GM12878 (cell line): ENCODE data around the gene PDGFD. TPM values are rescaled to one million over a fixed set of nuclear protein-coding genes. Genes with fewer than 3 reads are reported as not detected.

Experiments used
- ATAC-seq: fragments of 200-7000 bp; cut with Tn5 transposase; 3 replicates; pipeline ENCODE4 v1.9.1; 2020; ENCODE audit warnings: mild to moderate bottlenecking, moderate library complexity
- BruUV-seq: library from RNA; stranded (reverse); fragments of 400-500 nt; replicated peaks from 2 replicates; lab custom pipeline; 2021; lab: Mats Ljungman, UMichigan
- CTCF ChIA-PET: fragments of 300-600 bp; sonication (Branson Sonifier 250); formaldehyde crosslinking; extraction: SDS; loops from one replicate; lab custom pipeline; 2021; ENCODE audit warnings: inconsistent platforms; lab: Yijun Ruan, JAX
- POLR2A ChIA-PET: fragments of 350-600 bp; formaldehyde crosslinking; extraction: SDS; loops from one replicate; lab custom pipeline; 2021; ENCODE audit warnings: inconsistent platforms; lab: Charles Lee
- RAD21 ChIA-PET: fragments of 300-600 bp; sonication (Branson Sonifier 250); formaldehyde crosslinking; loops from one replicate; lab custom pipeline; 2023; ENCODE audit warnings: antibody characterized with exemption; ENCODE audit not compliant: unreplicated experiment; lab: Charles Lee
- SMC1A ChIA-PET: fragments of 300-600 bp; sonication (Branson Sonifier 250); formaldehyde crosslinking; loops from one replicate; lab custom pipeline; 2023; ENCODE audit not compliant: unreplicated experiment, uncharacterized antibody; lab: Charles Lee
- DNase-seq: peaks from one replicate; pipeline ENCODE4 v3.0.0-alpha.2; 2011; ENCODE audit warnings: low read depth, low spot score
- FAIRE-seq: peaks from 3 replicates; lab custom pipeline; 2011; peaks lifted over from hg19 to GRCh38; lab: Jason Lieb, UNC
- H2AFZ ChIP-seq: 2 replicates; pipeline ENCODE4 v1.6.0; 2011; ENCODE audit warnings: low read depth, low read length, control low read depth; ENCODE audit not compliant: control insufficient read depth
- H3K27ac ChIP-seq: 2 replicates; pipeline ENCODE4 v1.5.1; 2011; ENCODE audit warnings: control low read depth; ENCODE audit not compliant: control insufficient read depth, insufficient read depth
- H3K27me3 ChIP-seq, 2 experiments: replicated peaks in 1 of 2; 2 replicates each; pipeline versions ENCODE4 v1.6.0 to v1.6.1; 2011; ENCODE audit warnings: low read length in 1 of 2; ENCODE audit not compliant: control insufficient read depth in 2 of 2, insufficient read depth in 2 of 2
- H3K36me3 ChIP-seq, 2 experiments: 2 replicates each; pipeline ENCODE4 v1.5.1; 2011; ENCODE audit warnings: low read length in 1 of 2; ENCODE audit not compliant: control insufficient read depth in 2 of 2, insufficient read depth in 2 of 2
- H3K4me1 ChIP-seq: 2 replicates; pipeline ENCODE4 v1.6.1; 2011; ENCODE audit warnings: mild to moderate bottlenecking, low read length, moderate library complexity, mixed read lengths; ENCODE audit not compliant: control insufficient read depth, insufficient read depth
- H3K4me2 ChIP-seq: 2 replicates; pipeline ENCODE4 v1.6.0; 2011; ENCODE audit warnings: control low read depth; ENCODE audit not compliant: control insufficient read depth, insufficient read depth
- H3K4me3 ChIP-seq: fragments of 200-600 bp; sonication (generic); 2 replicates; pipeline ENCODE4 v1.5.1; 2016
- H3K79me2 ChIP-seq: 2 replicates; pipeline ENCODE4 v1.6.0; 2011; ENCODE audit warnings: low read length; ENCODE audit not compliant: control insufficient read depth, insufficient read depth
- H3K9ac ChIP-seq: 2 replicates; pipeline ENCODE4 v1.8.0; 2011; ENCODE audit warnings: low read length, control low read depth, mixed read lengths; ENCODE audit not compliant: control insufficient read depth, insufficient read depth
- H3K9me3 ChIP-seq: replicated peaks from 3 replicates; pipeline ENCODE4 v1.5.1; 2011; ENCODE audit warnings: mild to moderate bottlenecking, low read length; ENCODE audit not compliant: control insufficient read depth, insufficient read depth
- H4K20me1 ChIP-seq: 2 replicates; pipeline ENCODE4 v1.6.0; 2011; ENCODE audit not compliant: control insufficient read depth, insufficient read depth
- CBFB ChIP-seq: IDR thresholded peaks from 2 replicates; pipeline ENCODE4 v1.6.1; 2016; ENCODE audit warnings: antibody characterized with exemption, low read depth
- DPF2 ChIP-seq: fragments of 450-650 bp; IDR thresholded peaks from 2 replicates; pipeline ENCODE4 v1.6.1; 2017; ENCODE audit warnings: mild to moderate bottlenecking
- GATAD2B ChIP-seq: fragments of 450-650 bp; conservative IDR thresholded peaks from 2 replicates; pipeline ENCODE4 v1.6.1; 2017; ENCODE audit warnings: low read depth, mild to moderate bottlenecking, moderate library complexity
- JUNB ChIP-seq: IDR thresholded peaks from 2 replicates; pipeline ENCODE4 v1.6.1; 2016; ENCODE audit warnings: antibody characterized with exemption, mild to moderate bottlenecking
- KDM1A ChIP-seq: fragments of 200-600 bp; sonication (generic); IDR thresholded peaks from 2 replicates; pipeline ENCODE4 v1.6.1; 2016; ENCODE audit warnings: borderline replicate concordance
- MTA2 ChIP-seq: fragments of 450-650 bp; IDR thresholded peaks from 2 replicates; pipeline ENCODE4 v1.6.1; 2016; ENCODE audit warnings: low read depth, mild to moderate bottlenecking, moderate library complexity
- MXI1 ChIP-seq: fragments of 150-350 bp; IDR thresholded peaks from 2 replicates; pipeline ENCODE4 v1.6.1; 2011; ENCODE audit warnings: low read depth, mild to moderate bottlenecking, inconsistent platforms, low read length, improper control_type of control experiment
- NFXL1 ChIP-seq: fragments of 450-650 bp; IDR thresholded peaks from 2 replicates; pipeline ENCODE4 v1.6.1; 2017; ENCODE audit warnings: antibody characterized with exemption, mild to moderate bottlenecking, borderline replicate concordance
- NR2C1 ChIP-seq: fragments of 450-650 bp; IDR thresholded peaks from 2 replicates; pipeline ENCODE4 v1.6.1; 2017; ENCODE audit warnings: antibody characterized with exemption, mild to moderate bottlenecking, moderate library complexity
- POLR2A ChIP-seq: IDR thresholded peaks from 2 replicates; pipeline ENCODE4 v1.6.1; 2011; ENCODE audit warnings: low read depth, mild to moderate bottlenecking, low read length
- WGBS: methylation state at CpG from one replicate; pipeline ENCODE4 v1.1.6; 2016; ENCODE audit warnings: low lambda C conversion rate; ENCODE audit not compliant: insufficient replicate concordance, insufficient coverage; ENCODE audit errors: missing lambda C conversion rate; 5-methylcytosine and 5-hydroxymethylcytosine counted together
- in situ Hi-C: fragments of 300-500 bp; cut with MboI; formaldehyde crosslinking; loops from 9 replicates; pipeline ENCODE4 v1.14.3; 2018; ENCODE audit warnings: mixed read lengths
- intact Hi-C: fragments of 100-400 bp; cut with micrococcal nuclease; formaldehyde crosslinking; loops from one replicate; pipeline ENCODE4 v1.14.2; 2022; ENCODE audit not compliant: unreplicated experiment
- polyA plus RNA-seq, 11 experiments: library from polyadenylated mRNA; depleted of rRNA in 4 of 11; unstranded in 6 of 11; stranded (reverse) in 5 of 11; fragments of >200 nt; fragmentation: Nextera tagmentation in 4 of 11; fragmentation: Illumina TruSeq in 1 of 11; extraction: Ambion mirVana in 4 of 11; extraction: Trizol in 1 of 11; gene quantifications; 1 replicate in 1 of 11; 2 replicates in 10 of 11; pipeline versions ENCODE4 v1.2.1 to v1.2.3, GENCODE V29; 2011 to 2016; ENCODE audit warnings: inconsistent platforms in 2 of 11, missing spikeins in 2 of 11, low read depth in 1 of 11
- total RNA-seq, 4 experiments: library from RNA; depleted of rRNA in 3 of 4; stranded (reverse); fragments of >200 nt in 3 of 4; fragmentation: Illumina TruSeq in 1 of 4; extraction: Trizol in 1 of 4; gene quantifications; 2 replicates each; pipeline versions ENCODE4 v1.2.1 to v1.2.3, GENCODE V29; 2013 to 2021
- TF ChIP-seq, protein P1 (sequence below): IDR thresholded peaks from 2 replicates; pipeline ENCODE4 v1.6.1; 2012; ENCODE audit warnings: low read depth, low read length, improper control_type of control experiment
- TF ChIP-seq, protein P2 (sequence below): IDR thresholded peaks from 2 replicates; pipeline ENCODE4 v1.6.1; 2011; ENCODE audit warnings: low read depth, mild to moderate bottlenecking, low read length, moderate library complexity, borderline replicate concordance; ENCODE audit errors: extremely low read depth

PDGFD gene
- total and polyA plus RNA-seq, 10 of the 15 experiments (the other 5 are each of a cell fraction or from before 2014, with no cell fraction given) = 0.05 to 0.13 TPM; not detected in 8

DNA sequence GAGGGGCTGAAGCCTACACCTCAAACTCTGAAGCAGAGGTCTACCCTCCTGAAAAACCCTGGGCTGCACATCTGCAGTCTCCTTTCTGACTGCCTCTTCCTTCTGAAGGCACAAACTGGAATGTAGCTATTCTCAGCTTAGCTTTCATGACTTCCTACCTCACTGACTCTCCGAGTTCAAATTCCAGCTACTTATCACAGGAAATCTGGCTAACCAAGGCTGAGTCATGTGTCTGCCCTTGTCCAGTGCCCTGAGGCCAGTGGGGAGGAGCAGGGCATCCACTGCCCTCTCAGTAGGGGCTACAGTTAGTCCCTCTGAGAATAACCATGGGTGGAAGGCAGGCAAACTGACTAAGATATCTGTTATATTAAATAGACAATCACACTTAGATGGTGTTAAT is 29.2 kb downstream of the PDGFD start:
- FAIRE-seq (no peak), ATAC-seq (no peak), DNase-seq (no peak)
- no TSS peak for BruUV-seq
- Histone ChIP-seq H3K9ac (no peak overlapping the region), H3K79me2 (no peaks in the 10 kb centered on the region), H3K9me3 (no peaks in the 10 kb centered on the region), H3K27ac (no peak overlapping the region), H2AFZ (no peak overlapping the region), H3K4me1 (no peaks in the 10 kb centered on the region), H3K4me3 (no peak overlapping the region), H3K36me3 (no peaks in the 10 kb centered on the region), H3K4me2 (no peak overlapping the region), H4K20me1 (no peaks in the 10 kb centered on the region), H3K27me3 (no peaks in the 10 kb centered on the region; a peak in 1 of 4 replicates)
- POLR2A ChIA-PET = no interaction called here
- RAD21 ChIA-PET = no interaction called here
- SMC1A ChIA-PET = no interaction called here
- intact Hi-C loops (no loop called here), in situ Hi-C loops (no loop called here)
- CTCF ChIA-PET = no interaction called here
- 11% methylated on average over 1 of the region's 1 CpG for WGBS
- TF ChIP-seq JUNB (no peak), MTA2 (no peak), NR2C1 (no peak), CBFB (no peak)

DNA sequence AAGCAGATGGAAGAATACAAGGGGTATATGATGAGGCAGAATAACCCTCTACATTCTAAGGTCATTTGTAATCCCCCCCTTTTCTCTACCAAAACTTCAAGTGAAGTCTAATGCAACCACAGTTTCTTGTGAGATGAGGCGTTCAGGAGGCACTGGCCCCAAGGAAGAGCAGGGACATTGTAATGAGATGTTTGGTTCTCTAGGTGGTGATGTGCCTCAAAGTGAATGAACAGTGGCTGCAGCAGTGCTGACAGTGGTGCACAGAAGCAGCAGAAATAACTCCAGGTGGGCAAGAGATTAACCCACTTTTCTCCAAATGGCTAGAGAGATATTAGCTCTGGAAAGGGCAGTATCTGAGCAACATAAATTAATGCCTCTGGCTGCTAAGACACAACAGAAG is 33.8 kb downstream of the PDGFD start:
- Histone ChIP-seq H3K4me1 (no peaks in the 10 kb centered on the region), H4K20me1 (no peaks in the 10 kb centered on the region), H3K9me3 (no peaks in the 10 kb centered on the region), H3K4me2 (no peak overlapping the region)
- POLR2A ChIA-PET = interaction anchor here (0.6 kb wide), 1 partner anchor 97 kb away, joined by 3 read pairs; no protein-coding TSS in a partner anchor
- intact Hi-C loops (no loop called here), in situ Hi-C loops (no loop called here)
- SMC1A ChIA-PET = no interaction called here
- CTCF ChIA-PET = no interaction called here
- RAD21 ChIA-PET = no interaction called here
- ATAC-seq = no peak
- no peak for DNase-seq
- no peak for FAIRE-seq
- 0% methylated on average over 1 of the region's 1 CpG for WGBS
- no peak for TF ChIP-seq GATAD2B
- TF ChIP-seq DPF2 = no peak
- TF ChIP-seq, protein P1, sequence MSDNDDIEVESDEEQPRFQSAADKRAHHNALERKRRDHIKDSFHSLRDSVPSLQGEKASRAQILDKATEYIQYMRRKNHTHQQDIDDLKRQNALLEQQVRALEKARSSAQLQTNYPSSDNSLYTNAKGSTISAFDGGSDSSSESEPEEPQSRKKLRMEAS = no peak
- no peak for TF ChIP-seq MXI1
- no peak for TF ChIP-seq POLR2A
- no peak for TF ChIP-seq NFXL1
- TF ChIP-seq, protein P2, sequence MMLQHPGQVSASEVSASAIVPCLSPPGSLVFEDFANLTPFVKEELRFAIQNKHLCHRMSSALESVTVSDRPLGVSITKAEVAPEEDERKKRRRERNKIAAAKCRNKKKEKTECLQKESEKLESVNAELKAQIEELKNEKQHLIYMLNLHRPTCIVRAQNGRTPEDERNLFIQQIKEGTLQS = no peak
- no peak for TF ChIP-seq KDM1A
- TF ChIP-seq, all 136 proteins: peak for 0
- BruUV-seq = no TSS peak
- Histone ChIP-seq H3K79me2 (no peaks in the 10 kb centered on the region), H3K36me3 (no peaks in the 10 kb centered on the region), H3K4me3 (no peak overlapping the region), H3K27me3 (no peaks in the 10 kb centered on the region; a peak in 2 of 4 replicates), H2AFZ (no peak overlapping the region), H3K27ac (no peak overlapping the region), H3K9ac (no peak overlapping the region)
